Spleen (tissue), 11 donors: Measurements from ENCODE around the gene APOB. TPM values are rescaled to one million over a fixed set of nuclear protein-coding genes. Genes with fewer than 3 reads are reported as not detected.

Experiments used
- DNase-seq: peaks from one replicate; pipeline ENCODE4 v3.0.0-alpha.2; 2020
- H3K27ac ChIP-seq, 8 donors: fragments of 200-600 bp; sonication (generic) in 7 of 8; 1 replicate in 4 of 8; 2 replicates in 4 of 8; pipeline versions ENCODE4 v1.5.0 to v1.8.0; 2016 to 2021; ENCODE audit warnings: inconsistent platforms in 4 of 8, mild to moderate bottlenecking in 4 of 8, moderate library complexity in 1 of 8
- H3K27me3 ChIP-seq, 7 donors: fragments of 200-600 bp; sonication (generic) in 6 of 7; replicated peaks in 1 of 7; 1 replicate in 4 of 7; 2 replicates in 3 of 7; pipeline versions ENCODE4 v1.5.0 to v1.8.0; 2016 to 2021; ENCODE audit warnings: inconsistent platforms in 3 of 7, mild to moderate bottlenecking in 1 of 7
- H3K36me3 ChIP-seq, 6 donors: fragments of 200-600 bp; sonication (generic) in 5 of 6; 1 replicate in 4 of 6; 2 replicates in 2 of 6; pipeline versions ENCODE4 v1.5.0 to v1.8.0; 2016 to 2021; ENCODE audit warnings: inconsistent platforms in 2 of 6
- H3K4me1 ChIP-seq, 6 donors: fragments of 200-600 bp; sonication (generic) in 5 of 6; 1 replicate in 3 of 6; 2 replicates in 3 of 6; pipeline versions ENCODE4 v1.5.0 to v1.8.0; 2016 to 2021; ENCODE audit warnings: inconsistent platforms in 3 of 6
- H3K4me3 ChIP-seq, 8 donors: fragments of 200-600 bp; sonication (generic) in 7 of 8; 1 replicate in 4 of 8; 2 replicates in 4 of 8; pipeline versions ENCODE4 v1.5.0 to v1.8.0; 2016 to 2021; ENCODE audit warnings: inconsistent platforms in 4 of 8, mild to moderate bottlenecking in 4 of 8, moderate library complexity in 2 of 8
- H3K9me3 ChIP-seq, 8 donors: fragments of 200-600 bp; sonication (generic) in 7 of 8; 1 replicate in 4 of 8; 2 replicates in 4 of 8; pipeline versions ENCODE4 v1.5.0 to v1.8.0; 2016 to 2021; ENCODE audit warnings: inconsistent platforms in 4 of 8
- POLR2A ChIP-seq, 3 donors: fragments of 450-650 bp; IDR thresholded peaks; one replicate each; pipeline ENCODE4 v1.5.1; 2017; ENCODE audit warnings: antibody characterized with exemption in 3 of 3, mild to moderate bottlenecking in 1 of 3
- POLR2AphosphoS5 ChIP-seq, 3 donors: sonication (generic); formaldehyde crosslinking; IDR thresholded peaks; one replicate each; pipeline ENCODE4 v1.5.1; 2017; ENCODE audit warnings: antibody characterized with exemption in 3 of 3
- WGBS, 5 donors: extraction: QIAGEN DNeasy Blood & Tissue Kit in 3 of 5; methylation state at CpG; one replicate each; pipeline versions ENCODE4 v1.1.5 to v1.1.7; 2013 to 2018; 5-methylcytosine and 5-hydroxymethylcytosine counted together
- intact Hi-C: fragments of 100-400 bp; cut with DNase I; formaldehyde crosslinking; loops from one replicate; pipeline ENCODE4 v1.15.0; 2023; ENCODE audit warnings: low total_unique reads
- polyA plus RNA-seq, 3 donors: library from polyadenylated mRNA; stranded (reverse); fragments of 200-250 nt; gene quantifications; one replicate each; pipeline ENCODE4 v1.2.1, GENCODE V29; 2013
- total RNA-seq, 7 donors: library from RNA; depleted of rRNA in 3 of 7; stranded (reverse); fragments of >200 nt in 3 of 7; fragmentation: NEBNext Ultra II Directional in 4 of 7; extraction: Animal tissue kit (Norgen Biotek cat#: 25700) in 4 of 7; gene quantifications; one replicate each; pipeline versions ENCODE4 v1.1.0 to v1.2.1, GENCODE V29; 2016 to 2021
- TF ChIP-seq, protein P1 (sequence below), 11 experiments: fragments of 200-600 bp in 7 of 11; fragments of 450-650 bp in 4 of 11; sonication (generic) in 4 of 11; IDR thresholded peaks in 8 of 11; conservative IDR thresholded peaks in 3 of 11; 1 replicate in 7 of 11; 2 replicates in 4 of 11; pipeline versions ENCODE4 v1.4.0 to v1.8.0; 2016 to 2021; ENCODE audit warnings: antibody characterized with exemption in 11 of 11, inconsistent platforms in 4 of 11, mild to moderate bottlenecking in 1 of 11
- donor health status: healthy with polysubstance abuse.
- donor health status: DM: no; HTN: no; CAD: no; lungs with moderate emphysema.
- donor health status: DM: no; HTN: no; CAD: no.
- donor health status: Bipolar disorder and iron deficiency.
- donor health status: healthy.
- donor health status: DM: no; HTN: no; CAD: no.
- donor health status: DM: yes; HTN: yes; CAD: no.

The APOB gene
- total and polyA plus RNA-seq, 10 donors = 0.02 to 2.5 (median 0.39) TPM

DNA sequence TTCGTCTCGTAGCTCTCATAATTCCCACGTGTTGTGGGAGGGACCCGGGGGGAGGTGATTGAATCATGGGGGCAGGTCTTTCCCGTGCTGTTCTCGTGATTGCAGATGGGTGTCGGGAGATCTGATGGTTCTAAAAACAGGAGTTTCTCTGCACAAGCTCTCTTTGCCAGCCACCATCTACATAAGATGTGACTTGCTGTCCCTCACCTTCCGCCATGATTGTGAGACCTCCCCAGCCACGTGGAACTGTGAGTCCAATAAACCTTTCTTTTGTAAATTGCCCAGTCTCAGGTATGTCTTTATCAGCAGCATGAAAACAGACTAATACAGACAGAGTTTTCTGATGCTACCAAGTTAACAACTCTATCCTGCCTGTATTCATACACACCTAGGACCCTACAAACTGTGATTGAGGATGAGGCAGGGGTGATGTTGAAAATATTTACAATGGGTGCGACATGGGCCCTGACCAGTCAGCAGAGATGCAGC is 3.9 kb downstream of the APOB start:
- no peaks in the 10 kb centered on the region for H3K36me3 ChIP-seq
- no peak for TF ChIP-seq POLR2AphosphoS5 (IDR thresholded peaks at IDR 0.05)
- TF ChIP-seq, protein P1, sequence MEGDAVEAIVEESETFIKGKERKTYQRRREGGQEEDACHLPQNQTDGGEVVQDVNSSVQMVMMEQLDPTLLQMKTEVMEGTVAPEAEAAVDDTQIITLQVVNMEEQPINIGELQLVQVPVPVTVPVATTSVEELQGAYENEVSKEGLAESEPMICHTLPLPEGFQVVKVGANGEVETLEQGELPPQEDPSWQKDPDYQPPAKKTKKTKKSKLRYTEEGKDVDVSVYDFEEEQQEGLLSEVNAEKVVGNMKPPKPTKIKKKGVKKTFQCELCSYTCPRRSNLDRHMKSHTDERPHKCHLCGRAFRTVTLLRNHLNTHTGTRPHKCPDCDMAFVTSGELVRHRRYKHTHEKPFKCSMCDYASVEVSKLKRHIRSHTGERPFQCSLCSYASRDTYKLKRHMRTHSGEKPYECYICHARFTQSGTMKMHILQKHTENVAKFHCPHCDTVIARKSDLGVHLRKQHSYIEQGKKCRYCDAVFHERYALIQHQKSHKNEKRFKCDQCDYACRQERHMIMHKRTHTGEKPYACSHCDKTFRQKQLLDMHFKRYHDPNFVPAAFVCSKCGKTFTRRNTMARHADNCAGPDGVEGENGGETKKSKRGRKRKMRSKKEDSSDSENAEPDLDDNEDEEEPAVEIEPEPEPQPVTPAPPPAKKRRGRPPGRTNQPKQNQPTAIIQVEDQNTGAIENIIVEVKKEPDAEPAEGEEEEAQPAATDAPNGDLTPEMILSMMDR (IDR thresholded peaks at IDR 0.05 in 8 of 11, conservative IDR thresholded peaks at IDR 0.05 in 3 of 11) = no peak
- no peak for TF ChIP-seq POLR2A (IDR thresholded peaks at IDR 0.05)
- peaks cover 6 to 22% (median 8%) of the 10 kb centered on the region in 6 donors for H3K4me1 ChIP-seq
- no peak overlapping the region for H3K4me3 ChIP-seq
- WGBS, 5 donors = 80 to 89% (median 85%) methylated on average over 10 of the region's 10 CpGs
- no peak overlapping the region for H3K27ac ChIP-seq
- no peak for DNase-seq
- intact Hi-C loops = loop anchor here (5.0 to 10.0 kb wide), 2 partner anchors 77 to 275 kb away; no protein-coding TSS in a partner anchor
- H3K9me3 ChIP-seq = no peaks in the 10 kb centered on the region
- H3K27me3 ChIP-seq = peaks cover 0 to 22% (median 3%) of the 10 kb centered on the region in 7 donors

DNA sequence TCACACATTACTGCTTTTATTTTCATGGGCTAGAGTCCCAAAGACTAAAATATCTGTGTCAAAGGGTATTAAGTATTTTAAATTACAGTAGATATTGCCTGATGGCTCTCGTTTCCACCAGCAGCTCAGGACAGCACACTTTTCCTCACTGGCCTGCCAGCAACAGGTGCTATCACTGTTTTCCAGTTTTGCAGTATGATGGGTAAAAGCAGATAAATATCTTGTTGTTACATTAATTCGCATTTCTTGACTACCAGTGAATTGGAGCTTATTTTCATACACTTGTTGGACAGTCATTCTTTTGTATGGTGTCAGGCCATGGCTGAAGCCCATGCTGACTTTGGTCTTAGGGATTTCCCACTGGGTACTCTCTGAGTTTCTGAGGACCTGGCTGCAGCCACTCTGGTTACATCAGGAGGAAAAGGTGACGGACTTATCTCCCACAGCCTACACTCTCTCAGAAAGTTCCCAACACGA is 4.8 kb downstream of the APOB start:
- TF ChIP-seq, protein P1 (IDR thresholded peaks at IDR 0.05 in 8 of 11, conservative IDR thresholded peaks at IDR 0.05 in 3 of 11) = no peak
- TF ChIP-seq POLR2AphosphoS5 (IDR thresholded peaks at IDR 0.05) (no peak), POLR2A (IDR thresholded peaks at IDR 0.05) (no peak)
- 69 to 74% (median 70%) methylated on average over 4 of the region's 4 CpGs for WGBS, 5 donors
- peaks cover 6 to 14% (median 8%) of the 10 kb centered on the region in 6 donors for H3K4me1 ChIP-seq
- H3K4me3 ChIP-seq = no peak overlapping the region
- H3K27ac ChIP-seq = peak overlapping the region in 2 of 8 donors; percentile 4 to 30
- H3K36me3 ChIP-seq = no peaks in the 10 kb centered on the region
- no peak for DNase-seq
- H3K27me3 ChIP-seq = peaks cover 0 to 13% (median 3%) of the 10 kb centered on the region in 7 donors
- H3K9me3 ChIP-seq = no peaks in the 10 kb centered on the region
- intact Hi-C loops = no loop called here

DNA sequence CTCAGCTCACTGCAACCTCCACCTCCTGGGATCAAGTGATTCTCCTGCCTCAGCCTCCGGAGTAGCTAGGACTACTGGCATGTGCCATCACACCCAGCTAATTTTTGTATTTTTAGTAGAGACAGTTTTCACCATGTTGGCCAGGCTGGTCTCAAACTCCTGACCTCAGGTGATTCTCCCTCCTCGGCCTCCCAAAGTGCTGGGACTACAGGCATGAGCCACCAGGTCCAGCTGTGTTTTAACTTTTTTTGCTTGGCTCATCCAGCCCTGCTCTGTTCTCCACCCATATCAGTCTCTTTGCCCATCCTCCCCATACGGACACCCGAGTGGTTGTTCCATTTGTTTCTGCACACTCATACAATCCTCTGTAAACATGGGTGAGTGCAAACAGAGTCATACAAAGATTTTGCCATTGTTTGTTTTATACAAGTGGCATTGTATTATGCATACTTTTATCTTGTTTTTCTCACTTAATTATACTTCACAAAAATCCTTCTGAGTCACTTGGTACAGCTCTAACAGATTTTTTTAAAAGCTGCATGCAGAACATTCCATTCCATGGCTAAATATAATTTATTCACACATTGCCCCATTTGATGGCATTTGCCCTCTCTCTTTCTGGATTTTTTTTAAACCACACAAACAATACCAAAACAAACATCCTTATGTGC is 5.3 kb downstream of the APOB start:
- H3K4me1 ChIP-seq = peaks cover 6 to 11% (median 8%) of the 10 kb centered on the region in 6 donors
- DNase-seq = no peak
- intact Hi-C loops = no loop called here
- H3K27me3 ChIP-seq = peaks cover 0 to 7% (median 3%) of the 10 kb centered on the region in 7 donors
- H3K27ac ChIP-seq = peak overlapping the region in 3 of 8 donors; percentile 16 to 38 (median 30)
- TF ChIP-seq POLR2AphosphoS5 (IDR thresholded peaks at IDR 0.05) = no peak
- TF ChIP-seq POLR2A (IDR thresholded peaks at IDR 0.05) = no peak
- TF ChIP-seq, protein P1 (IDR thresholded peaks at IDR 0.05 in 8 of 11, conservative IDR thresholded peaks at IDR 0.05 in 3 of 11) = no peak
- H3K36me3 ChIP-seq = no peaks in the 10 kb centered on the region
- no peaks in the 10 kb centered on the region for H3K9me3 ChIP-seq
- WGBS, 5 donors = 76 to 92% (median 87%) methylated on average over 4 of the region's 4 CpGs
- H3K4me3 ChIP-seq = no peak overlapping the region

DNA sequence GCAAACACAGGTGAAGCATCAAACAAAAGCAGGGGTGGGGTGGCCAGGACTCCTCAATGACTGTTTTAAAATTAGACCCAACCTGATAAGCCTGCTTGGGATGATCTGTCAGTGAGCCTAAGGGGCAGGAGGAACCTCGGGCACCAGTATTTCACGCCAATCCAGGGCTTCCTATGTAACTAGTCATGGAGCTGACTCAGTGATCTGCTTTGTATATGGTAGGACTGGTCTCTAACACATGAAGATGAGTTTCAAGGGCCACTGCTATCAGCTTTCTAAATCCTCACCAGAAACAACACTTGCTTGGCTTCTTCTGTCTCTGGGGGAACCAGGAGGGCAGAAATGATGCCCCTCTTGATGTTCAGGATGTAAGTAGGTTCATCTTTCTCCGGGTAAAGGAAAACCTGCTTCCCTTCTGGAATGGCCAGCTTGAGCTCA is 6.2 kb downstream of the APOB start:
- DNase-seq = no peak
- 68 to 89% (median 81%) methylated on average over 3 of the region's 3 CpGs for WGBS, 5 donors
- H3K36me3 ChIP-seq = no peaks in the 10 kb centered on the region
- no peaks in the 10 kb centered on the region for H3K9me3 ChIP-seq
- no peak overlapping the region for H3K27ac ChIP-seq
- no peaks in the 10 kb centered on the region for H3K27me3 ChIP-seq
- TF ChIP-seq POLR2AphosphoS5 (IDR thresholded peaks at IDR 0.05) (no peak), POLR2A (IDR thresholded peaks at IDR 0.05) (no peak)
- TF ChIP-seq, protein P1 (IDR thresholded peaks at IDR 0.05 in 8 of 11, conservative IDR thresholded peaks at IDR 0.05 in 3 of 11) = no peak
- intact Hi-C loops = no loop called here
- peaks cover 0 to 2% (median 0%) of the 10 kb centered on the region in 6 donors for H3K4me1 ChIP-seq
- H3K4me3 ChIP-seq = no peak overlapping the region
